Erythroblast (primary cell): ENCODE results near the gene OPTN.

Experiments
- DNase-seq, 2 experiments: peaks; one replicate each; lab custom pipeline; 2025; lab: John Stamatoyannopoulos, UW
- GATA1 ChIP-seq: IDR thresholded peaks from 2 replicates; pipeline ENCODE4 v1.6.1; 2011; ENCODE audit warnings: low read depth, mild to moderate bottlenecking, control low read depth, low read length, moderate library complexity
- POLR2A ChIP-seq: IDR thresholded peaks from 2 replicates; pipeline ENCODE4 v1.6.1; 2011; ENCODE audit warnings: mild to moderate bottlenecking, low read length

OPTN gene

DNA sequence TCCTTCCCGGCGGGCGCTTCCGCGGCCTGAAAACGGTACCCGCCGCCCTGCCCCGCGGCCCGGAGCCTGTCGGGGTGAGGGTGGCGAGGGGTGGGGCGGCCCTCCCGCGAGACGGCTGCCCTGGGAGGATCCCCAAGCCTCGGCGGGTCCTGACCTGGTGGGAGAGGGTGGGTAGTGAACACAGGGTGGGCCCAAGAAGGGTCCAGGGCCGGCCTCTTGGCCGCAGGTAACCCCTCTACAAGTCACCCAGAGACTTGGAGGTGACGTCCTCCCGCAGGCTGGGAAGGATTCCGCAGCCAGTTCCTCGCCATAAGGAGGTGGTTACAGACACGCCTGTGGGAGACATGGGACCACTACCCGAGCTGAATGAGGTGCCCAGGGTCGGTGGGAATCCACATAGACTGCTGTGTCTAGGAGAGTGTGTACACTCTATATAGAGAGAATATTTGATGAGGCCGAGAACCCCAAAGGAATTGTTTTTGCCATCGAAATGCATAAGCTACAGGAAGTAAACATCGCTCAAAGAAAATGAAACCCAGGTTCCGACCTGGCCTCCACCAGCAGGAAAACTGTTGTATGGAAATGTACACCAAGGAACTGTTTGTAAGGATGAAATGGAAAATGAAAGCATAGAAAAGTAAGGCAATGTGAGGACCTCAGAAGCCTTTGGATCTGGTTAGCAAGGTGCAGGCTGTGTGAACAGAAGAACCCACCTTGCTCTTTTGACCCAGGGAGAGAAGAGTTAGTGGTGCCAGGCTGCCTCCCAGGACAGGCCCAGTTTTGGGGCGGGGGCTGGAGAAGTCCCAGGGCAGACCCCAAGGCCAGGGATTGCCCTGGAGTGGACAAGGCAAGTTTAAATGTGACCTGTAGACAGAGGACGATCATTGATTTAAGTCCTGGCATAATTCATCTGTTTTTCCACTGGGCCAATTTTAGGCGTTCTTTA, 659 bp downstream of the OPTN start:
- TF ChIP-seq POLR2A (no peak), GATA1 (no peak)
- peak; percentile 50 to 68 for DNase-seq

DNA sequence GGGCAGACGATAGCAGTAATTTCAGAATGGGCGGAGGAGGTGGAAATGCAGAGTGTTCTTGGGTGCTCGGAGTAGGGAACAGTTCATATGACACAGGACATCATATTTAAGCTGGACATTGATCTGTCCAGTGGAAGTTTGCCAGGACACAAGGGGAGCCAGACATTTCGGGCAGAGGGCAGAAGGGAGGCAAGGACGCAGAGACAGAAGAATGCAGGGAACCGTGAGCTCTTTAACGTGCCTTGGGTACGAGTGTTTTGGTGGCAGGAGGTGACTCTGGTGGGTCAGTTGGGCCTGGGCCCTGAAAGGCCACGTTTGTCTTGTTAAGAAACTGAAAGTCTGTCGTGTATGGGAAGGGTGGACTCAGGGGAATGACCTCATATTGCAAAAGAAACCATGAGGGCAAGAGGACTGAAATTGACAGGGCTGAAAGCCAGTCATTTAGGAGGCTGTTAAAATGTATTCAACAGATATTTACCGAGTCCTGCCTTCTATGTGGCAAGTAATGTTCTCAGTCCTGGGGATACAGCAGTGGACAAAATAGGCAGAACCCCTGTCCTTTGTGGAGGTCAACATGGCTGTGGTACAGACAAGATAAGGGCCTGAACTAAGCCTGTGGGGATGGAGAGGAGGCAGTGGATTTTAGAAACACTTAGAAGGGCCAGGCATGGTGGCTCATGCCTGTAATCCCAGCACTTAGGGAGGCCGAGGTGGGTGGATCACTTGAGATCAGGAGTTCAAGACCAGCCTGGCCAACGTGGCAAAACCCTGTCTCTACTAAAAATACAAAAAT, 2.2 kb downstream of the OPTN start:
- DNase-seq = peak; percentile 16 to 37
- TF ChIP-seq GATA1 (no peak), POLR2A (no peak)

DNA sequence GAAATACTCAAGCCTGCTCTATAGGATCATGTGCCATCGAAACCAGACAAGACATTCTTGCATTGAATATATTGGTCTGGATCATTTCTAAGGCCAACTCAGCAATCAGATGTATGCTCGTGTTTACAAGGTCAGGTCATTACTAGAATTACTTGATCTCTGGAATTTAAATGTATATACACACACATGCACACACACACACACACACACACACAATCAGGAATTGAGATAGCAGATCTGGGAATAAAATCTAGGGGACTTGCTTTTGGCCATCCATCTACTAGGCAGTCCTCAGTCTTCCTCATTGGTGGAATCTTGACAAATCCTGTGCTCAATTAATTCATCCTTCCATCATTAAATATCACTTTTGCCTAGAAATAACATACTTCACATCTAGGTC, 3.6 kb downstream of the OPTN start:
- DNase-seq = no peak

DNA sequence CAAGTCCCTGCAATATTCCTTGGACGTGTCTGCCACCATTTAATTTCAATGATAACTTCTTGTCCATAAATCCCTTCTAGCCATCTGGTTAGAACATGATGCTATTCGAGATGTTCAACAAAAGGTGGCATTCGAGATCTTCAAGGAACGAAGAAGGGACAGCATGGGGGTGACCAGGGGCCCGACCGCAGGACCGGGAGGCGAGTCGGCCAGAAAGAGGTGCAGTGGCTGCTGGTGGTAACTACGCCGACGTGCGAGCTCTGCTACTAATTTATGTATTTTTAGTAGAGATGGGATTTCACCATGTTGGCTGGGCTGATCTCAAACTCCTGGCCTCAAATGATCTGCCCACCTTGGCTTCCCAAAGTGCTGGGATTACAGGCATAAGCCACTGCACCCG, 4.7 kb downstream of the OPTN start:
- DNase-seq = no peak
- TF ChIP-seq GATA1 = no peak
- TF ChIP-seq POLR2A = no peak

More for the DNA sequence above, 3.6 kb downstream of the OPTN start:
- TF ChIP-seq GATA1 = no peak
- TF ChIP-seq POLR2A = no peak

DNA sequence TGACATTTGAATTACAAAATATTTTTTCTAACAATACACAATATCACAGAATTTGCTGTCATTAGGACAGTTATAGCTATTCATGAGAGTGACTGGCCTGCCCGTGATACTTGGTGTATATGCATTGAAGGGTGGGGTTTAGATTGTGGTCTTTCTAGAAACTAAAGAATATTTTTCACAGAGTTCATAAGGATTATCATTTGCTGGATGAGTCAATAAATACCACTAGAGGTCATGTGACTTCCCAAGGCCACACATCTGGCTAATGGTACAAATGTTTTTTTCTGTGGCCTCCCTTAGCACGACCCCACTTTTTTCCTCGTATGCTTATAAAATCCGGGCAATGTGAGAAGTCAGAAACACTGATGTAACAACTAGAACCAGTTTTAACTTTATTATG, 5.2 kb downstream of the OPTN start:
- no peak for DNase-seq
- TF ChIP-seq POLR2A (no peak), GATA1 (no peak)

DNA sequence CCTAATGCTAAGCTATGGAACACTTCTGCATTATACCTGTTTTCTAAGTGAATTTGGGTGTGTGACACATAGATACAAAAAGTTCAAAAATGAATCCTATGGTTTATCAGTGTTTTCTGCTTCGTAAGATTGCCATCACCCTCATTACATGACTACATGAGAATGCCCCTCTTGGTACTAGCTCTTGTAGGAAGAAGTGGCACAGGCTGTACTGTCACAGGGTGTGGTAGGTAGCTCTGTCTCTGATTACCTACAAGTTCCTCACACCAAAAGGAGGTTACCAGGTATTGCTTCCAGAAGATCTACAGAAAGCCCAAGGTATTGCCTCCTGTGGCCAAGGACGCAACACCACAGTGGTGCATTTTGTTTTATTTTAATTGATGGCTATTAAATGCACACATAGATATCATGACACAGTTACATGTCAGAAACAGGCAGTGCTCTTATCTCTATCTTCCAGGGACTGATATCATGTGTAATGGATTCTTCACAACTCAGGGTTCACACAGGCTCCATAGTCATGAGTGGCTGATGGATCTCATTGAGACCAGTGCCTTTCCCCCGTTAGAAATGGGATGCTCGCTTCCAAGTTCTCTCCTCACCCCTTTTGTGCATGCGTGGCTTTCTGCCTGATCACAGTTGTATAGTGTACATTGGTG, 6.6 kb downstream of the OPTN start:
- DNase-seq = peak; percentile 41 to 72
- TF ChIP-seq POLR2A = no peak
- no peak for TF ChIP-seq GATA1

DNA sequence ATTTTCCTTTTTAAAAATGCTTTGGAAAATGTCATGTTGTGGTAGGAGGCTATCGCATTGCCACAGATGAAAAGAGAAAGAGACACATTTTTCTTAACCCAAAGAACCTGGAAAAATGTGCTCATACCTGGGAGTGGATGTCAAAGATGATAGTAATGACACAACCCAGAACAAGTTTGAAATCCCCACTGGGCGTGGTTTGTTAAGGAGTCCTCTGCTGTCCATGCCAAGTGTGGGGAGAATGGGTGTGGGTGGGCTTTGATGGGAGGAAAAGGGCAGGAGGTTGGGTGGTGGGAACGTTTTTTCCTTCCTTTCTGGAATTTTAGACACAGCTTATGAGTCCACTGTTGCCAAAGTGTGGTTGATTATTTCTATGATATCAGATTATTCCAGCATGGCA, 10.9 kb downstream of the OPTN start:
- no peak for DNase-seq
- TF ChIP-seq GATA1 (no peak), POLR2A (no peak)

DNA sequence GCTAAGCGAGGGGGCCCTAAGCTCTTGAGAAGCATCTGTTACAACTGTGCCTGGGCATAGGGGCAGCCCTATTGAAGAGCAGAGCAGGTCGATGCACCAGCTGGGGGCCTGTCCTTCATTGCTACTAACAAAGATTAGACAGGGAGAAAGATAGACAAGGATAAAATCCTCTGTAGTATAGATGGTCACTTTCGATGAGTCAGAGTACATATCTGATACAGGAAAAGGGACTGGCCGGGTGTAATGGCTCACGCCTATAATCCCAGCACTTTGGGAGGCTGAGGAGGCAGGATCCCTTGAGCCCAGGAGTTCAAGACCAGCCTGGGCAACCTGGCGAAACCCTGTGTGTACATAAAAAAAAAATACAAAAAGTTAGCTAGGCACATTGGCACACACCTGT, 13.6 kb downstream of the OPTN start:
- TF ChIP-seq POLR2A (no peak), GATA1 (no peak)
- DNase-seq = no peak

DNA sequence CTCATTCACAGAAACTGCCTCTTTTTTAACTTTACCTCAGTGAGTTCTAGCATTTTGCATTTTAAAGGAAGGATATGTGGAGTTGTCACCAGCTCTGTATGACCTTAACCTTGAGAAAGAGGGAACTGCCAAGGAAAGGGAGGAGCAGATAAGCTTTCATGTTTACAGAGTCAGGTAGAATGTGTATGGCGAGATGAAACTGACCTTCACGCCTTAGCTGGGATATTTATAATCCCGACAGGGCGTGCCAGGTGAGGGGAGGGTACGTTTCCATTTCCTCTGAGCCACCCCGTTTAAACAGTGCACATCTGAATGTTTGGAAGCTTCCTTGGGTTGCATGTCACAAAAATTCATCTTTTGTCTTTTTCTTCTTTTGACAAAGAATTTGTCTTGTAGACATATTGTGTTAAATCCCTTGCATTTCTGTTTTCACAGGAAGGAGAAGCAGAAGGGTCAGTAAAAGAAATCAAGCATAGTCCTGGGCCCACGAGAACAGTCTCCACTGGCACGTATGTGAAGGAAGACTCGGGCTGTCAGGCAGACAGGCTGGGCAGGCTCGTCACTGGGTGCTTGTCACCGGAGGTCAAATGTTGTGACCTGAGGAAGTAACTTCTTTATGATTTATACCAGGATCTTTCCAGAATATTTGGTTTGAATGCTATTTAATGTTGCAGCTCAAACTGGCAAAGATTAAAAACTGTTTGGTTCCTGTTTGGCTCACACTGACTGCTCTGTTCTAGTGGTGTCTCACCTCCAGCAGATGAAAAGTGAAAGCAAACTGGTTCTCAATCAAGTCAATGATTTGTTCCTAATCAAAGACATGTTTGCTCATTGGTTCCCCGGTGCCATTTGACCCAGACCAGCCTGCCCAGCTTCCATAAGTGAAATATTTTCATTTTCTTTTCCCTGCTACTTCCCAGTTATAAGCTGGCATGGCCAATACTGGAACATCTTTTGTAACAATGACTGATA, 16.2 kb downstream of the OPTN start:
- no peak for DNase-seq
- TF ChIP-seq GATA1 (no peak), POLR2A (no peak)

DNA sequence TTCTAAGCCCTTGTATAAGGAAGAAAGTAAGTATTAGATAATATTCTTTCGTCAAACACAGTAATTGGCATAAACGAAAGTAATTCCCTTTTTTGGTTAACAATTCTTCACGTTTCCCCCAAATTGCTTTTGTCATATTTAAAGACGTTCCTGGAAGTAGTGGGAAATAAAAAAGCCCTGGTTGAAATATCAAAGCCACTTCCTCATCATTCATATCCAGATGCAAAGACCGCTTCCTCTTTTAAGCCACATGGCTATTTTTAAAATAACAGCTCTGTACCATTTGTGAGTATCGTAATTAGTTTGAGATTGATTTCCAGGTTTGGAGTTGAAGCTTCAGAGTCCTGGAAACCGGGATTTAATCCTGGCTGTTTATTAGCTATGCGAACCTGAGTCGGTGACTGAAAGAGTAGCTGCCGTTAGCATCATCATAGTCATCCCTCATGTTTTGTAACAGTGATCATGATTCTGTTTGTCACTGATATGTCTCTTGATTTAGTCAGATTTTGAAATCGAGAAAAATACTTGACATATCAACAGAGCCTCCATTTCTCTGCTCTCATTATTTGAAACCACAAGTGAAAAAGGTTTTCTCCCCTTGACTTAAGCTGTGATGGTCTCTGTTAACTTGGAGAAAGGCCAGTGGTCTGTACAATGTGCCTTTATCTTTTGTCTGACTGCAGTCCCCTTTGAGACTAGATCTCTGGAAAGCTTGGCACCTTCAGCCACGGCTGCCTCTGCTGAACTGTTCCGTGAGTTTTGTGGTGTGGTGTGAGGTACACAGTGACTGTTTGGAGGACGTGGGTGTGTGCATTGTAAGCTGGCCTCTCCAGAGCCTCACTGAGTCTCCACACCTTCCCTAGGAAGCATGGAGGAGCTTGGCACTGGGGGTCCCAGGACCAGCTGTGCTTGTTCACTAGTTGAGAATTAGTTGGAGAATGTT, 18.1 kb downstream of the OPTN start:
- TF ChIP-seq POLR2A (no peak), GATA1 (no peak)
- DNase-seq = no peak

DNA sequence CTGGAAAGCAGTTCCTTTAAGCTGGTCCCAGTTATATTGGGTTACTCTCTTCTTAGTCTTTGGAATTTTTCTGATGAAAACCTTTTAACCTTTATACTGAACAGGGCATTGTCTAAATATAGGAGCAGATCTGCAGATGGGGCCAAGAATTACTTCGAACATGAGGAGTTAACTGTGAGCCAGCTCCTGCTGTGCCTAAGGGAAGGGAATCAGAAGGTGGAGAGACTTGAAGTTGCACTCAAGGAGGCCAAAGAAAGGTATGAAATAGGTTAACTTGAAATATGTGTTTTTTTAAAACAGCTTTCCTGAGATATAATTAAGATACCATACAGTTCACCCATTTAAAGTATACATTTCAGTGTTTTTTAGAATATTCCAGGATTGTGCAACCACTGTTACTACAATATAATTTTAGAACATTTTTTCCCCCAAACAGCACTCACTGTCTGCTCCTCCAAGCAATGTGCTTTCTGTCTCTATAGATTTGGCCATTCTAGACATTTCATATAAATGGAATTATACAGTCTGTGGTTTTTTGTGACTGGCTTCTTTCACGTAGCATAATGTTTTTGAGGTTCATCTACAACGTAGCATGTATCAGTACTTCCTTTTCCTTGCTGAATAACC, 18.9 kb downstream of the OPTN start:
- no peak for TF ChIP-seq POLR2A
- TF ChIP-seq GATA1 = no peak
- DNase-seq = no peak
